Right cardiac atrium (tissue), 5 donors: ENCODE measurements around the gene DACH1. TPM values are rescaled to one million over a fixed set of nuclear protein-coding genes. Genes with fewer than 3 reads are reported as not detected.

ENCODE experiments used
- ATAC-seq, 2 donors: fragments of 200-7000 bp; cut with Tn5 transposase; one replicate each; pipeline versions ENCODE4 v1.8.0 to v1.9.1; 2020; ENCODE audit warnings: moderate library complexity in 2 of 2, mild to moderate bottlenecking in 1 of 2
- DNase-seq, 3 donors: peaks; one replicate each; pipeline ENCODE4 v3.0.0-alpha.2; 2020
- H3K27ac ChIP-seq: one replicate; pipeline ENCODE4 v1.5.1; 2013; ENCODE audit warnings: mild to moderate bottlenecking, low read length, control low read depth, moderate library complexity
- H3K27me3 ChIP-seq: one replicate; pipeline ENCODE4 v1.6.1; 2013; ENCODE audit not compliant: control insufficient read depth, insufficient read depth
- H3K4me1 ChIP-seq: one replicate; pipeline ENCODE4 v1.6.1; 2013; ENCODE audit warnings: low read length; ENCODE audit not compliant: control insufficient read depth, insufficient read depth
- H3K4me3 ChIP-seq: one replicate; pipeline ENCODE4 v1.5.1; 2013; ENCODE audit warnings: low read length, control low read depth
- H3K9me3 ChIP-seq: one replicate; pipeline ENCODE4 v1.6.1; 2013; ENCODE audit warnings: low read length; ENCODE audit not compliant: control insufficient read depth
- WGBS: extraction: QIAGEN DNeasy Blood & Tissue Kit; methylation state at CpG from one replicate; pipeline ENCODE4 v1.1.7; 2013; 5-methylcytosine and 5-hydroxymethylcytosine counted together
- intact Hi-C, 4 donors: fragments of 100-400 bp; cut with DNase I; formaldehyde crosslinking; loops; one replicate each; pipeline versions ENCODE4 v1.11.0 to v1.14.0; 2022 to 2023
- polyA plus RNA-seq: library from polyadenylated mRNA; stranded (reverse); fragments of 200-250 nt; gene quantifications from one replicate; pipeline ENCODE4 v1.2.3, GENCODE V29; 2013
- total RNA-seq, 4 donors: library from RNA; stranded (reverse); fragmentation: NEBNext Ultra II Directional; extraction: Animal tissue kit (Norgen Biotek cat#: 25700); gene quantifications; one replicate each; pipeline ENCODE4 v1.2.1, GENCODE V29; 2021
- donor health status: healthy with polysubstance abuse.
- donor health status: DM: no; HTN: yes; CAD: no.
- donor health status: DM: no; HTN: no; CAD: no.
- donor health status: DM: no; HTN: yes; CAD: no; lungs with severe emphysema.
- donor health status: DM: yes; HTN: yes; CAD: no.

The DACH1 gene
- total and polyA plus RNA-seq, 5 donors, result 1.0 to 3.9 (median 1.3) TPM

GRCh38 chr13:71477735-71478134 is 389.3 kb downstream of the DACH1 start:
- Histone ChIP-seq H3K9me3 (no peaks in the 10 kb centered on the region), H3K4me1 (no peaks in the 10 kb centered on the region), H3K27ac (no peak overlapping the region), H3K27me3 (no peaks in the 10 kb centered on the region), H3K4me3 (no peak overlapping the region)
- intact Hi-C loops, result no loop called here
- no peak for DNase-seq
- WGBS, result 72% methylated on average over 6 of the region's 6 CpGs
- no peak for ATAC-seq

- Histone ChIP-seq H3K9me3 (no peaks in the 10 kb centered on the region), H3K4me1 (no peaks in the 10 kb centered on the region), H3K27me3 (no peaks in the 10 kb centered on the region), H3K4me3 (no peak overlapping the region), H3K27ac (no peak overlapping the region)
- 93% methylated on average over 3 of the region's 3 CpGs for WGBS
- intact Hi-C loops, result no loop called here
- DNase-seq (no peak), ATAC-seq (no peak)
These were observed 392.1 kb downstream of the DACH1 start for GRCh38 chr13:71474936-71475335.

DNA sequence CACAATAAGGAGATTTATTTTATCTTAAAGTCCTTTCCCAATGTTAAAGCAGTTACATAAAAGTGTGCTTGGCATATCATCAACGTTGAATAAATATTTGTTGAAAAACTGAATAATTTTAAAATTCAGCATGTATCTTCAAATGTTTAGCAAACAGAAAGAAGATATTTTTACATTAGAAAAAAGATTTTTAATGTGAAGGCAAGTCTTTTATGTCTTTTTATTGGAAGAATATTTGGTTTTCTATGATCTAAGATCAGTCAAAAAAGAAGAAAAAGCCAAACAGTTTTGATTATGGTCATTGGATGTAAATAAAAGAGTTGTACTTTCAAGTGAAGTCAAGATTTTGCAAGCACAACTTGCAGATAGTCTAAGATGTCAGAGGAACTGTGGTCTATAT is 397.4 kb downstream of the DACH1 start:
- no peaks in the 10 kb centered on the region for H3K4me1 ChIP-seq
- H3K9me3 ChIP-seq, result no peaks in the 10 kb centered on the region
- H3K27me3 ChIP-seq, result no peaks in the 10 kb centered on the region
- no peak overlapping the region for H3K4me3 ChIP-seq
- 55% methylated on average over 1 of the region's 1 CpG for WGBS
- no peak overlapping the region for H3K27ac ChIP-seq
- no peak for DNase-seq
- intact Hi-C loops, result no loop called here
- no peak for ATAC-seq

- Histone ChIP-seq H3K27ac (no peak overlapping the region), H3K9me3 (no peaks in the 10 kb centered on the region), H3K4me3 (no peak overlapping the region), H3K4me1 (no peaks in the 10 kb centered on the region), H3K27me3 (no peaks in the 10 kb centered on the region)
- intact Hi-C loops, result no loop called here
- no peak for DNase-seq
- 27% methylated on average over 1 of the region's 1 CpG for WGBS
- ATAC-seq, result no peak
These were observed 402.3 kb downstream of the DACH1 start for GRCh38 chr13:71464686-71465085.

GRCh38 chr13:71461892-71462291 is 405.1 kb downstream of the DACH1 start:
- WGBS, result 90% methylated on average over 1 of the region's 1 CpG
- H3K4me3 ChIP-seq, result no peak overlapping the region
- no peak overlapping the region for H3K27ac ChIP-seq
- no peaks in the 10 kb centered on the region for H3K9me3 ChIP-seq
- DNase-seq (no peak), ATAC-seq (no peak)
- H3K27me3 ChIP-seq, result no peaks in the 10 kb centered on the region
- intact Hi-C loops, result no loop called here
- H3K4me1 ChIP-seq, result no peaks in the 10 kb centered on the region

DNA sequence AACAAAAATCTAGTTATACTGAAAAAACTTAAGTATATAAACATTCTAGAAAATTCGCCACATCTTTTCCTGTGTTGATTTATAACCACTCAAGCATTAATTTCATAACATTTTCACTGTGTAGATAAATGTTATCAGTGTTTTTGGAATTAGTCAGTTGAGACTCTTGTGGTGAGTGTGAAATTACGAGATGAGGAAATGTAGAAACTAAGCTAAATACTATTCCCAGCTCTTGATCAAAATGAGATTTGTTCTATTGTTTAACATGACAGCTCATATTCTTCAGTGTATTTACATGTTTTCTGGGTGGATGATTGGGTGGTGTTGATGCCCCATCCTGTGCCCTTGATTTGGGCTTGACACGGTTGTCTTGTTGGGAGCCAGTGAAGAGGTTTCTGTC is 406.8 kb downstream of the DACH1 start:
- no peak overlapping the region for H3K4me3 ChIP-seq
- no peaks in the 10 kb centered on the region for H3K4me1 ChIP-seq
- no peak overlapping the region for H3K27ac ChIP-seq
- no peaks in the 10 kb centered on the region for H3K27me3 ChIP-seq
- ATAC-seq (no peak), DNase-seq (no peak)
- 37% methylated on average over 3 of the region's 3 CpGs for WGBS
- intact Hi-C loops, result no loop called here
- no peaks in the 10 kb centered on the region for H3K9me3 ChIP-seq

- ATAC-seq (no peak), DNase-seq (no peak)
- H3K27ac ChIP-seq, result no peak overlapping the region
- no peaks in the 10 kb centered on the region for H3K4me1 ChIP-seq
- H3K27me3 ChIP-seq, result no peaks in the 10 kb centered on the region
- no peaks in the 10 kb centered on the region for H3K9me3 ChIP-seq
- H3K4me3 ChIP-seq, result no peak overlapping the region
- intact Hi-C loops, result no loop called here
These were observed 407.3 kb downstream of the DACH1 start for GRCh38 chr13:71459708-71460107.

DNA sequence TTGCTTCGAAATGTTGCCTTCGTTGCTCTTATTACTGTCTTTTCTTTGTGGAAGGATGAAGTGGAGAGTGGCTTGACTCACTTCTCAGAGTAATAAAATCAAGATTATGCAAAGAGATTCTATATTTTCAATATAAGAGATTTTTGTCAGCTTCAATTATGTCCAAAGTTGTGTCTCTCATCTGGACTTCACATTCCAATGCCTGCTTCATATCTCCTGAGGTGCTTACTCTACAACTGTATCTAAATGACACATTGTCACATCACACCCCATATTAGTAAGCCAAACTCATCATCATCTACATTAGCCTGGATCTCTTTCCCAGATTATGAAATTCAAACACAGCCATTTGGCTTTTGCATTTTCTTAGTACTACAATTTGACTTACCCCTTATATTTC is 409.4 kb downstream of the DACH1 start:
- Histone ChIP-seq H3K27me3 (no peaks in the 10 kb centered on the region), H3K27ac (no peak overlapping the region), H3K4me1 (no peaks in the 10 kb centered on the region), H3K9me3 (no peaks in the 10 kb centered on the region), H3K4me3 (no peak overlapping the region)
- ATAC-seq (no peak), DNase-seq (no peak)
- WGBS, result 87% methylated on average over 2 of the region's 2 CpGs
- intact Hi-C loops, result no loop called here

GRCh38 chr13:71456136-71456535 is 410.9 kb downstream of the DACH1 start:
- DNase-seq, result no peak
- WGBS, result 91% methylated on average over 2 of the region's 2 CpGs

GRCh38 chr13:71454509-71454908 is 412.5 kb downstream of the DACH1 start:
- intact Hi-C loops, result no loop called here
- Histone ChIP-seq H3K27ac (no peak overlapping the region), H3K9me3 (no peaks in the 10 kb centered on the region), H3K4me1 (no peaks in the 10 kb centered on the region), H3K4me3 (no peak overlapping the region), H3K27me3 (no peaks in the 10 kb centered on the region)
- no peak for ATAC-seq
- 93% methylated on average over 1 of the region's 1 CpG for WGBS
- no peak for DNase-seq

More at GRCh38 chr13:71456136-71456535, 410.9 kb downstream of the DACH1 start:
- intact Hi-C loops, result no loop called here
- no peak overlapping the region for H3K4me3 ChIP-seq
- H3K27ac ChIP-seq, result no peak overlapping the region
- H3K9me3 ChIP-seq, result no peaks in the 10 kb centered on the region
- H3K4me1 ChIP-seq, result no peaks in the 10 kb centered on the region
- no peak for ATAC-seq
- no peaks in the 10 kb centered on the region for H3K27me3 ChIP-seq

DNA sequence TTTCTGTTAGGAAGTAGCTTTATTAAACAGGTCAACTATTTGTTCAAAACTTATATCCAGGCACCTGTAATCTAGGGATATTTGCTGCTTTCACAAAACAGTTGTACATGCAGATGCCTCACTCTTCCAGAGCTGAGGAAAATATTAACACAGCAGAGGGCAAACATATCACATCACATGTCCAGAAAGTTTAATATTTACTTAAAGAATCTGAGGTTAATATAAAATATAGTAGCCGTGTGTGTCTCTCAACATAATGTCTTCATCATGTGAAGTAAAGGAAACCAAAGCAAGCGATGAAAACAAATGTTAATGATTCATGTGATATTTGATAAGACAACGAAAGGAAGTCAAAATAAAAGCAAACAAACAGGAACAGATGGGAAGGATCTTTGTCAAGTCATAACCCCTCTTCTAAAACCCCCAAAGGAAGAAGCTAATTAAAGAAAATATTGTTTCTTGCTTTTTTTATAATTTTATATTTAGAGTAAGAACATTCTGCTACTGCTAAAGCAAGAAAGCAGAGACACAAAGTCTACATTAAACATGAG is 418.8 kb downstream of the DACH1 start:
- Histone ChIP-seq H3K9me3 (no peaks in the 10 kb centered on the region), H3K27ac (no peak overlapping the region), H3K4me1 (no peaks in the 10 kb centered on the region), H3K4me3 (no peak overlapping the region), H3K27me3 (no peaks in the 10 kb centered on the region)
- DNase-seq (no peak), ATAC-seq (no peak)
- 42% methylated on average over 3 of the region's 3 CpGs for WGBS
- intact Hi-C loops, result no loop called here

DNA sequence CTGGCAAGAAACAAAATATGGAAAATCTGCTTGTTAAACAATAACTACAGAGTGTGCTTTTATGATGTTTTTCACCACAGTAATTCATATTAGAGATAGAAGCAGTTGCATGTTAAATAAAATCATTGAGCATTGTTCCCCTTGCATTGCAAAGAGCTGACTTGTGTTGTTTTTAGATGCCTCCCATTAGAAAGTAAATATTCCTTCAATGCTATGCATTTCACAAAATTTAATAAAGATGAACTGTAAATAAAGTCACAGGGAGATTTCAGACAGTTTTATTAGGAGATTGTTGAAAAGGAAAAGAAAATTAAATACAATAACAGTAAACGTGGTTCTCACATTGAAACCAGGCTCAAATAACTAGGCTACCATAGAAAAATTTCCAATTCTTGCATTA is 429.3 kb downstream of the DACH1 start:
- H3K9me3 ChIP-seq, result no peaks in the 10 kb centered on the region
- no peaks in the 10 kb centered on the region for H3K27me3 ChIP-seq
- no peak overlapping the region for H3K27ac ChIP-seq
- no peak overlapping the region for H3K4me3 ChIP-seq
- intact Hi-C loops, result no loop called here
- H3K4me1 ChIP-seq, result no peaks in the 10 kb centered on the region
- no peak for ATAC-seq
- DNase-seq, result no peak
- 89% methylated on average over 1 of the region's 1 CpG for WGBS
